SKM-1 treated with dmso at 0.1 percent for 144 hours (cell line): ENCODE measurements around the gene BRD3.
"Not testable (repeated sequence)": the region's sequence is repeated elsewhere in the genome, so short reads cannot be mapped to it uniquely, and the experiment has no call there.

Source experiments
- DNase-seq: peaks from one replicate; lab custom pipeline; 2025; ENCODE audit not compliant: unreplicated experiment; lab: John Stamatoyannopoulos, UW

BRD3 gene

DNA sequence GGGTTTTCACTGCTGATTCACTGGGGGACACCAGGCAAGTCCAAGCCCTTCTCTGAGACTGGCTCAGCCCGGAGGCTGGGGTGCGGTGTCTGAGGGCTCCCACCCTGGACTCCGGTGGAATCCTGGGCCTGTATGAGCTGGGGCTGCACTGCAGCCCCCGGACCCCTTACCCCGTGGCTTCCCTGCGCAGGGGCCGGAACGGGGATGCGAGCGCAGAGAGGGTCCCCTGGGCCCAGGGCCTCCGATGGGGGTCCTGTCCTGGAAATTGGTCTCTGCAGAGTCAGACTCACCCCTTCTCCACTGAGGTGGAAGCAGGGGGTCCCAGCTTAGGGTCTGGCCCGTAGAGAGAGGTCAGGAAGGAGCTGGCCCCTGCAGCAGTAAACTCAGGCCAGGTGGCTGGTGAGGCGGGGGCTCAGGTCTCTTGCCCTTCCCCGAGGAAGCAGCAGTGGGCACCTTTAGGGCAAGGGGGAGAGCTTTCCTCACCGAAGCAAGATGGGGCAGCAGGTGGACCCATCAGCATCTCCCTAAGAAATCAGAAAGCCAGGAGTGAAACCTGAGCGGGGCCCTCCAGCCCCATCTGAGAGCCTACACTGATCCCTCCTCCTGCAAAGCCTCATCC, 74.1 kb downstream of the BRD3 start:
- DNase-seq, result no peak

DNA sequence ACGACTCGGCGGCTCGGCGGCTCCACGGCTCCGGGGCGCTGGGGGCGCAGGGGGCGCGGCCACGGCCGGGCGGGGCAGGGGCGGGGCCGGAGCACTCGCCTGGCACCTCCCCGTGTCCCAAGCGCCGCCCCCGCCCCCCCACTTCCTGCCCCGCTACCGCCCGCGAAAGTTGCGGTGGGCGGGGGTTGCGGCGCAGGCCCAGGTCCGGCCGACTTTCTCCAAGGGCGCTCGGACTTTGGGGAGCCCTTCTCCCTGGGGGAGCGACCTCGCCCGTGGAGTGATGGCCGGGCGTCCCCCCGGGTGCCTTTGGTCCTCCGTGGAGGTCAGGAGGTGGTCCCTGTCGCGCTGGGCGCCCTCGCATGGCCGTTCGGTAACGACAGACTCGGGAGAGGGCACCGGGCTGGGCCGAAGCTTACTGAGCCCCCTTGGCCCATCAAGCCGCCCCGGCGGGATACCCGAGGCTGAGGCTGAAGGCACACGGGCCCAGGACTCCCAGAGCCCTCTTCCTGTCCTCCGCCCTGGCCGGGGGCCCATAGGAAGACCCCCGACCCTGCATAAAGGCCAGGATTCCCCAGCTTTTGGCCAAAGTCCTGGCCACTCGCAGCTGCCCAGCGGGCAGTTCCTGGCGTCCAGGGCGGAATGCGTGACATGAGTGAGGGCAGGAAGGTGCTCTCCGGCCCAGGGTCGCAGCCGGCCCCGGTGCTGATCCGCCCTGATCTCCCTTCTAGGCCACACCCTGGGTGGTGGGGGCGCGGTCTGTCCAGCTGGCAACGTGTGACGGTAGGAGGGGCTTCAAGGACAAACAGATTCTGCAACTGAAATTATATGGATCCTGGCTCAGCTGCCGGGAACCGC, 74.8 kb downstream of the BRD3 start:
- peak; percentile 25 for DNase-seq

- DNase-seq, result peak; percentile 57
These were observed 75.7 kb downstream of the BRD3 start, which contains the start of gene VAV2 for GRCh38 chr9:133991964-133992779. VAV2 (minus strand) TSS chr9:133992324; CDS start chr9:133992278, 46 bp downstream.

DNA sequence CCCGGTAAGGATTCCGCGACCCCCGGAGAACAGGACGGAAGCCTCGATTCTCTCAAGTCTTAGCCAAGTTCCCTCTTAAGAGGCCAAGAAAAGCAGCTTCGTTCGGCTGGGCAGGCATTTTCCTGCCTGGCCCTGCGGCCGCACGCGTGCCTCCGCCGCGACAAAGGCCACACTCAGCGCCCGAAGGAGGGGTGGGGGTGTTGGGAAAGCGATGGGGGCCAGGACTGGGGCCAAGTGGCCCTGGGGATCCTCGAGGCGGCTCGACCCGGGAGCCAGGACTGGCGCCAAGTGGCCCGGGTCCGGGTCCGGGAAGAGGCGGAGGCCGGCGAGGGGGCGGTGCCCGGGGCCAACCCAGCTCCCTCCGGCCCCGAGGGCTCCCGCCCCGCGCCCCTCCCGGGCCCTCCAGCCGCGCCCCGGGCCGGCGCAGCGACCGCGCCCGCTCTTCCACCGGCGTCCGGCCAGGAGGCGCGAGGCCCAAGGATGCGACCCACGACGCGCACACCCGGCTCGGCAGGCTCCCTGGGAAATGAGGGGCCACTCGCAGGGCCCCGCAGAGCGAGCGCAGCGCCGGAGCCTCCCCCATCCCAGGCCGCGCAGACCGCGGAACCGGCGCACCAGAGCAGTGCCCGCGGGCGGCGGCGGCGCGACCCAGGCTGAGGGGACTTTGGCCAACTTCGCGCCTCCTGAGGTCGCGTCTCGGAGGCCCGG, 76.5 kb downstream of the BRD3 start:
- DNase-seq, result no peak

DNA sequence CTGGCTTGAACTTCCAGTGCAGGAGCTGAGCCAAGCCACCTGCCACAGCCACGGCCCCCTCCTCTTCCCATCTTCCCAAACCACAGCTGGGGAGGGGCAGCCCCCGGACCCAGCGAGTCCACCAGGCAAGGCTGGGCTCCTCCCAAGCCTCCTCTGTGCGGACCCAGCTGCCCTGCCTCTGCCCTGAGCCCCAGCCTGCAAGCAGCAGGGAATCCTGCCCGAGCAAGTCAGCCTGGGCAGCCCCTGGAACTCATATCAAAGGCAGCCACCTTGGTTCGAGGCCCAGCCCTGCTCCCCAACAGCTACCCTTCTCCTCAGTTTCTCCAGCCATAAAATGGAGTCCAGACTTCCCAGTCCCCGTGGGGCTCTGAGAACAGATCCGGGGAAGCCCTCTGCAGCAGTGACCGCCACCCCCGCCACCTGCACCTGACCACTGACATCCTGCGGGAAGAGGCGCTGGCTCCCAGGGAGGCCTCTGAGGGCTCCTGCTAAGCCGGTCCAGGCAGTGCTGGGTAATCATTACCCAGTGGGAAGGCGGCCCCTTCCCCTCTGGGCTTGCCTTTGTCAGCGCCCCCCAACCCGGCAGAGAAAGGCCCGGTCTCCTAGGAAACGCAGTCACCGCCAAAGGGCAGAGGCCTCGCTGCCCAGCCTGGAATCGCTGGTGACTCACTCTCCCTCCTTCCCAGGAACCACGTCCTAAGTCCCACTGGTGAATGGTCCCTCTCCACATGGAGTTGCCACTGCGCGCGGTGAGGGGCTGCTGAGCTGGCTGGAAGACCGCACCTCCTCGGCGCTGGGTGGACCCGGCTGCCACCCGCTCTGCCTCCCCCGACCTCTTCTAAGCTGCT, 77.2 kb downstream of the BRD3 start:
- DNase-seq, result no peak

- no peak for DNase-seq
These were observed 78.0 kb downstream of the BRD3 start for GRCh38 chr9:133989625-133990365.

DNA sequence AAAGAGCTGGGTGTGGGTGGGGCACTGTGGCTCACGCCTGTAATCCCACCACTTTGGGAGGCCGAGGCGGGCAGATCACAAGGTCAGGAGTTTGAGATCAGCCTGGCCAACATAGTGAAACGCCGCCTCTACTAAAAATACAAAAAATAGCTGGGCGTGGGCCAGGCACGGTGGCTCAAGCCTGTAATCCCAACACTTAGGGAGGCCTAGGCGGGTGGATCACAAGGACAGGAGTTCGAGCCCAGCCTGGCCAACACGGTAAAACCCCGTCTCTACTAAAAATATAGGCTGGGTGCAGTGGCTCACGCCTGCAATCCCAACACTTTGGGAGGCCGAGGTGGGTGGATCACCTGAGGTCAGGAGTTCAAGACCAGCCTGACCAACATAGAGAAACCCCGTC, 79.1 kb downstream of the BRD3 start:
- DNase-seq, result not testable (repeated sequence)

GRCh38 chr9:133987946-133988665, 79.7 kb downstream of the BRD3 start:
- DNase-seq, result no peak

DNA sequence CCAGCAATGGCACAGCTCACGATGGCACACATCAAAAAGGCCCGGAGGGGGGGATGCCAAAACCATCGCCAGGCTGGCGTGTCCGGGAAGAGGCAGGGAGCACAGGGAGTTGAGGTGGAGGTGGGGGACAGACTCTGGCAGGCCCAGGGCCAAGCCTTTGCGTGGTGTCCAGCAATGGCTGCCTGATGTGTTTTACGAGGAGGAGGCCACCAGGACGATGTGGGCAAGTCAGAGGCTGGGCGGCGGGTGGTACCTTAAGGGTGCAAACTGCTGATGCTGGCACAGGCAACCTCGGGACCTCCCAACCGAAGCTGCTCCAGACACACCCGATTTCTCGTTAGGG, 80.4 kb downstream of the BRD3 start:
- DNase-seq, result no peak

DNA sequence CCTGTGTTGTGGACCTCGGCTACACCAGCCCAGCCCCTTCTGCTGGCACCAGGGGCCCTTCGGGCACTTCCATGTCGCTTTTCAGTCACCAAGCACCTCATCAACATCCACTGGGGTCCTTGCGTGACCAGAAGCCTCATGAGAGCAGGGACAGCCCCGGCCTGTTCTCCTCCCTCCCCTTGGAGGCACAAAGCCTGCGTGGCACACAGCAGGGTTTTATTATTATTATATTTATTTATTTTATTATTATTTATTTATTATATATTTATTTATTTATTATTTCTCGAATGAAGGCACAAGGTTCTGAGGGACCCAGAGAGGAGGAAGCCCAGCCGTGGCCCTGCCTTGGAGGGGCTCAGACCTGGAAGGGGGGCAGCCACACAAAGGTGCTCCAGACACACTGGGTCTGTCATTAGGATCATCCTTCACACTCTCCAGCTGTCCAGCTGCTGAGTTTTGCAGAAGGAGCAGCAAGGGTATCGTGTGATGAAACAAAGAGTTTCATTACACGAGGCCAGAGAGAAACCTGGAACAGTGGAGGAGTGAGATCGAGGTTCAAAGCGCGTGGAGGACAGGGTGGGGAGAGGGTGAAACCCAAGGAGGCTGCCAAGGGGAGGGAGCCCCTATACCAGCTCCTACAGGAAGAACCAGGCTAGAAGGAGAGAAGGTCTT, 80.9 kb downstream of the BRD3 start:
- DNase-seq, result no peak

DNA sequence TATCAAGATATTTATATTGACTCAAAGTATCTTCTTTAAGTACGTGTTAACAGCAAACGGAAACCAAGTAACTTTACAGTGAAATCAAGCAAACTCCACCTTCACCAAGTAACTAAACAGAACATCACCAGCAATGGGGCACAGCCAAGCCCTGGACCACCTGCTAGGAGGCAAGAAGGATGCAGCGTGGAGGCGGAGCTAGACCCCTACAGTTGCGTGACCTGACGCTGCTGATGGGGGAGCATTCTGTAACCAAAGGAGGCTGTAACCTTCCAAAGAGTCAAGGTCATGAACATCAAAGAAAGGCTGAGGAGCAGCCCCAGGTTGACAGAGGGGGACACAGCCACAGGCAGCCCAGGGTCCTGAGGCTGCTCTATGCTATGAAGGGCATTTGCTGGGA, 81.8 kb downstream of the BRD3 start:
- DNase-seq, result no peak

DNA sequence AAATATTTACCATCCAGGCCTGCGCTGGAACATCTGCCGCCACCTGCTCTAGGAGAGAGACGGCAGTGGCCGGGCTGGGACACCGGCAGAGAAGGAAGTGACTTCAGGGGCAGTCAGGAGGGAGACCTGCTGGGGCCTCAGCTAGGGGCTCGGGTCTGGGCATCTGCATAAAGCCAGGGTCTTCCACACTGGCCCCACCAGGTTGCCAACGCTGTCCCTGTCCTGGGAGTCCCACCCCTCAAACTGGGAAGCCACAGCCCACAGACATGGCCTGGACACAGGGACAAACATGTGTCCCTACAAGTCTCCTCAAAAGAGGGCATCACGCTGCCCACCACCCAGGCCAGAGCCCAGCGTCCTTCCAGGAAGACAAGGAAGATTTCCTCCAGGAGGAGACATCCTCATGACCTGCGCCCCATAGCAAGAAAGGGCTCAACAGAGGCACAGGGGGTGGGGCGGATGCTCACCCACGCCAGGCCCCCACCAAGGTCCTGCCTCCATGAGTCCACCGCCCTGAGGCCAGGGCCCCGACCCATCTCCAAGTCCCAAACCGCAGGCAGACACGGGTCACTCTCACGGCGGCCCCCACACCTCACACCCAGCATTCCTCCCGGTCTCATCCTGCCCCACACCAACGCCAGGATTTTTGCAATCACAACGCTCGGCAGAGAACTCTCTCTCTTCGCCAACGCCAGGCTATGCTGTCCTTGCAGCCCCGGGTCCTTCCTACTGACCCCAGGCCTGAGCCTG, 84.7 kb downstream of the BRD3 start:
- no peak for DNase-seq

DNA sequence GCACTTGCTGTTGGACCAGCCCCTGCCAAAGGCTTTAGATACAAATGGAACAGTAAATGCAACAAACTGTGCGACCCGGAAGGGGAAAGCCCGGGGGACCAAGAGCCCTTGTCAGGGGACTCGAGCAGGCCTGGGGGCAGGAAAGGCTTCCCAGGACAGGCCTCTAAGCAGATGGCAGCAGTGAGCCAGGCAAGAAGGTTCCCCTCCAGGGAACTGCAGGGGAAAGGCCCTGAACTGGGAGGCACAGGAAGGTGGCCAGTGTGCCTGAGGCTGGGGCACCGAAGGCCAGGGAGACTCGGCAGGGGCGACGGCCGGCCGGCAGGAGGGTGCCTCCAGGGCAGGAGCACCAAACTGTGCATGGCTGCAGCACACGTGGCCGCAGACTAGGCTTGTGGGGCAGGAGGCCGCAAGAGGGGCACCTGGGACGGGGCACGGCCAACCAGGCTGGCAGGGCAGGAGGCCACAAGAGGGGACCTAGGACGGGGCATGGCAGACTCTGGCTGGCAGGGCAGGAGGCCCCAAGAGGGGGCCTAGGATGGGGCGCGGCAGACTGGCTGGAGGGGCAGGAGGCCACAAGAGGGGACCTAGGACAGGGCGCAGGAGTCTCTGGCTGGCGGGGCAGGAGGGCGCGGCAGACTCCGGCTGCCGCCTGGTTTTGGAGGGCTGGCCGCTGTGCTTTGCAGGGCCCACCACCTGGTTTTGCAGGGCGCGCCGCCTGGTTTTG, 85.7 kb downstream of the BRD3 start:
- no peak for DNase-seq

GRCh38 chr9:133981589-133981957, 86.3 kb downstream of the BRD3 start:
- no peak for DNase-seq

DNA sequence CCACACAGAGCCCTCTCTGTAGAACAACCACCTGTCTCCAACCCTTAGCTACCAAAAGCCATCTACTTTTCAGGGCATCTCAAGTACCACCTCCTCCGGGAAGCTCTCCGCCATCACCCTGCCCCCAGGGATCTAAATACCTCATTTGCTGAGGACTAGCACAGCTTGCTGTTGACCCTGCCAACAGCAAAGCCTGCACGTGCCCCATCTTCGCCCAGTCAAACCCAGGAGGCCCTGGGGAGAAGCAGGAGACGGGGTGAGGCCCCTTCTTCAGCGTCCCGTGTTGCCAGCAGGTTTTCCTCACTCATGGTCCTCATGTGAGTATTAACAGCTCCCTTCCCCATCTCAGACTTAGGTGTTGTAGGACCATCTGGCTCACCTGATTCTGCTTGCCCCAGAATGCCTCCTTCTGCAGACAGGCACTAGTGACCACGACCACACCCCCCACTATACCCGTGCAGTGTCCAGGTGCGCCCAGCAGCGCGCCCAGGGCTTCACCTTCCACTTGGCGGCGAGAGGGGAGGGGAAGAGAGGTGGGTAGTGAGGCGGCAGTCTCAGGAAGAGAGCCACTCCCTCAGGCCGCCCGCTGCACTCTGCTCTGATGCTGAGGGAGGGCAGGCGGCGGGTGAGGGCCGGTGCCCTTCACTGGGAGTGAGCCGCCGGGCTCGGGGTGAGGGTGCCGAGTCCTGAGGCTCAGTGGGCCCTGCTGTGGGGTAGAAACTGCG, 86.8 kb downstream of the BRD3 start:
- DNase-seq, result no peak
